ENCODE results near the gene SCUBE2.
"Not testable (repeated sequence)": the region's sequence is repeated elsewhere in the genome, so short reads cannot be mapped to it uniquely, and the experiment has no call there.

The SCUBE2 gene

GRCh38 chr11:9040410-9040809 lies 51.0 kb downstream of the SCUBE2 start:
- no peak for DNase-seq (ENCODE audit: low read depth)

GRCh38 chr11:9039863-9040262 lies 51.5 kb downstream of the SCUBE2 start:
- no peak for DNase-seq (ENCODE audit: low read depth)

GRCh38 chr11:9039198-9039597 lies 52.2 kb downstream of the SCUBE2 start:
- DNase-seq (ENCODE audit: low read depth): no peak

DNA sequence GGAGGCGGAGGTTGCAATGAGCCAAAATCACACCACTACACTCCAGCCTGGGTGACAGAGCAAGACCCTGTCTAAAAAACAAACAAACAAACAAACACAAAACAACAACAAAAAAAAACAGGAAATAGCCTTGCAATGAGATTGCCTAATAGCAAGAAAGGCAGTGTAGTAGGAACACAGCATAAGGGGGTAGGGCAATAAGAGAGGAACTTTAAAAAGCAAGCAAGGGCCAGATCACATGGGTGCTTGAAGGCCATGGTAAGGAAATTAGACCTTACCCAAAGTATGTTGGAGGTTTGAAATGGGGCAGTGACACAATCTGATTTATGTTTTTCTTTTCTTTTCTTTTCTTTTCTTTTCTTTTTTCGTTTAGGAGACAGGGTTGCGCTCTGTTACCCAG lies 52.9 kb downstream of the SCUBE2 start:
- DNase-seq (ENCODE audit: low read depth): no peak

GRCh38 chr11:9037963-9038362 lies 53.4 kb downstream of the SCUBE2 start:
- no peak for DNase-seq (ENCODE audit: low read depth)

- DNase-seq (ENCODE audit: low read depth): no peak
Measured at GRCh38 chr11:9037046-9037780, 54.2 kb downstream of the SCUBE2 start.

DNA sequence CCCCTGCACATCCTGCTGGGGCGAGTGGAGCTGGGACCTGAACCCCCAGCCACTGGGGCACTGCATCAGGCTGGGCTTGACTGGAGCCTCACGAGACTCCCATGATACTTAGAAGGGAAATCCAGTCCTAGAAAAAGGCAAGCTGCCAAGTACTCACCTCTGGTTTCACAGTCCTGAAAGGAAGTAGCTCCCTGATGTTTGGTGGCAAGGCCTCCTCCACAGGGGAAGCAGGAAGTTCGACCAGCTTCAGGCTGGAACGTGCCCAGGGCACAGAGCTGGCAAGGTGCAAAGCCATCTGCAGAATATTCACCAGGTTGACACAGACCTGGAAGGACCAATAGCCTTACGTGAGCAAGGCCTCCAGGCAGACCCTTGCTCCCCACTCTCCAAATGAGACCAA lies 60.8 kb downstream of the SCUBE2 start:
- no peak for DNase-seq (ENCODE audit: low read depth)

GRCh38 chr11:9029422-9029821 lies 62.0 kb downstream of the SCUBE2 start:
- no peak for DNase-seq (ENCODE audit: low read depth)

DNA sequence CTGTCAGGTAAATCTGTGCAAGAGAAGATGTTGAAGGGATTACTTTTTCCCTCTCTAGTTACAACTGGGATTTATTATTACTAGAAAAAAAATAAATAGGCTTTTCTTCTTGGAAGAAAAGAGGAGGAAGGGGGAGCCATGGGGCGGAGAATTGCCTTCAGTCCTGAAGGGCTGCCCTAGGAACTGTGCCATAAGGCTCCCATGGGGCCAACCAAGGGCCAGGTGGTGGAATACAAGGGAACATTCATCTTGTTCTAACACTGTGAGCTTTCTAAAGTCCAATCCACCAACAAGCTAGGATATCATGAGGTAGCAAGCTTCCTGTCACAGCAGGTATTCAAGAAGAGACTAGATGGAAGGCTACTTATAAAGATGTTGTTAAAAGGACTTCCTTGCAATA lies 62.8 kb downstream of the SCUBE2 start:
- no peak for DNase-seq (ENCODE audit: low read depth)

DNA sequence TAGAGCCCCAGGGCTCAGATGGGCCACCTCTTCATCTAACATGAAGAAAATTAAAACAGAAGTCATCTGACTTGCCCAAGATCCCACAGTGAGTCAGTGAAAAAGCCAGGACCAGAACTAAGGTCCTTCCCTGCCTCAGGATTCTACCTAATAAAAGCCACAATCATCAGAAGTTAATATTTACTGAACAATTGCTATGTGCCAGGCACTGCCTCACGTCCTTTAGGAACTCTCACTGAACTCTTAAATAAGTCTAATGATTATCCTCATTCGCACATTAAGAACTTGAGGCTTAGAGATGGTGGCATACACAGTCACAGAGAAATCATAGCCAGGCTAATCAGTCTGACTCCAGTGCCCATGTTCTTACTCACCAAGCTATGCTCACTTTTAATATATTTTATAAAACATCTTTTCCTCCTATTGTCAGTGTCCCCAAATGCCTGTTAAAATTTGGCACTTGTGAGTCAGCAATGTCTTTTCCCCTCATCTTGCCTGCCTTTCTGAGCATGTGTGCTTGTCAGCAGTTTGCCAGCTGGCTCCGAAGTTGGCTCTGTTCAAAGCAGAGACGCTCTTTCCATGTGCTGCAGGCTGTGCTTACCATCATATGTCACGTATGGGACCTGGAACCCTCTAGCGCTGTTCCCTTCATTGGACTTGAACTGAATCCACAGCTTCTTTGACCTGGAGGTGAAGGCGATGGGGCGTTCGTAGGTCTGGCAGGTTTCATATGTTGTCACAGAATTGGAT lies 66.1 kb downstream of the SCUBE2 start:
- no peak for DNase-seq (ENCODE audit: low read depth)

DNA sequence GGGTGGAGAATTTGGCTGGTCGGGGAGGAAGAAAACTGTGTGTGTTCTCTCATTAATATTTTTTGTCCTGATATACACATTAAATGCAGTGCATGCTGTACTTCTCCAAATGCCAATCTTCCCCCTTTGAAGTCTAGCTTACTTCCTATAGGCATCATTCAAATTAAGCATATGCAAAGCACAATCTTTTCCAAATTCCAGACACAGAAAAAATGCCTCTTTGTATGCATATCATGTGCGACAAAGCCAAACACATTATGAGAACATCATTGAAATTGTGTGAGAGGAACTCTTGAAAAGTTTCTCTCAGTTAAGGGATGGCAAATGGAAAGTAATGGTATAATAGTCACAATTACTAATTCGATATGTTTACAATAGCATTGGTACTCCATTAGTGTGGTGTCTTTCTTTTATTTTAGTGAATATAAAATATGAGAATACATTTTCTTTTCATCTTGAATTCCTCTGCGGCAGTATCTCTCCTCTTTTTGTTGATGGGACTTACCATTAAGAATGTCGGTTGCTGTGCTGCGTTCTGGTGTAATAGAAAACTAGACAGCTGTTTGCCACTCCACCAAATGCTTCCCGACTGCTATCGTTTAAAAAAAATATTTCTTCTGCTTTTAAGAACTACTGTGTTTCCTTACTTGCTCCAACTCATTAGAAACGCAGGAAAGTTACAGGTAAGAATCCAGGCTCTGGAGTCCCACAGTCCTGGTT lies 68.3 kb downstream of the SCUBE2 start:
- DNase-seq (ENCODE audit: low read depth): no peak

- no peak for DNase-seq (ENCODE audit: low read depth)
Measured at GRCh38 chr11:9020916-9021315, 70.5 kb downstream of the SCUBE2 start.

- DNase-seq (ENCODE audit: low read depth): no peak
Measured at GRCh38 chr11:9019861-9020260, 71.5 kb downstream of the SCUBE2 start.

DNA sequence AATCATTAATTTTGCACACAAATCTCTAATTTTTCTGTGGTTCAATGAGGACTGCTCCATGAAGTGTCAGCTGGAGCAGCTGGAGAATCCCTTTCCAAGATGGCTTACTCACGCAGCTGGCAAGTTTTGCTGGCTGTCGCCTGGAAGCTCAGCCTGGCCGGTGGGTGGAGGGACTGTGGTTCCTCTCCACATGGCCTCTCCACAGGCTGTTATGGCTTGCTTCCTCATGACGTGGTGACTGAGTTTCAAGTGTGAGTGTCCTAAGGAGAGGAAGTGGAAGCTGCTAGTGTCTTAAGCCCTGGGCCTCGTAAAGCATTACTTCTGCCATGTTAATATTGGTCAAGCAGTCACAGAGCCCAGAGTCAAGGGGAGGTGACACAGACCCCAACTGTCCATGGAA lies 73.6 kb downstream of the SCUBE2 start:
- DNase-seq (ENCODE audit: low read depth): no peak

DNA sequence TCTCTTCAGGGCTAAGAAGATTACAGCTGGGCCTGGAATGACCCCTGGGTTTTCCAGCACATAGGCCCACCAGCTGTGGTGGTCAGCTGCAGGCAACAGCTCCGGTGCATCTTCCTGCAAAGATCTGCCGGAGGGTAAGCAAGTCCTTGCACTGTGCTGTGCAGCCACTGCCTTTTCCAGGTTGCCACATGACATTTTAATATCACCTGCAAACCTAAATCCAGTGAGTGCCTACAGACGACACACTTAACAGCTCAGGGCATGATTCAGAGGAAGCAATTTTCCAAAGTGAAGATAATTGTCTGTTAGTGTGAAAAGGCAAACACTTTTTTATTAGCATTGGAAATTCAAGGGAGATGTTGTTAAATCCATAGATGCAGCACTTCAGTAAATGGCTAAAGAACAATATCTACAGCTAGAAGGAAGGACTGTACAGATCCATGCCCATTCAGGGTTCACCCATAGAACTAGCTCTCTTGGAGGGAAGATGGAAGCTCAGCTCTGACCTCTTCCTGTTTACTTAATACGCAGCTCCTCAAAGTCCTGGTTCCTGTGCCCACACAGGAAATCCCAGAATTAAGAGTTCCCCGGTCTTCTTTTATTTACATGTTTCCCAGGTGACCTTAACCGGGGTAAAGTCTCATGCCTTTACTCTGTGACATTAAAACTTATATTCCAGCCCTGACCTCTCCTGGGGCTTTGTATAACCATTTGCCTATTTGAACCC lies 74.3 kb downstream of the SCUBE2 start:
- DNase-seq (ENCODE audit: low read depth): no peak

DNA sequence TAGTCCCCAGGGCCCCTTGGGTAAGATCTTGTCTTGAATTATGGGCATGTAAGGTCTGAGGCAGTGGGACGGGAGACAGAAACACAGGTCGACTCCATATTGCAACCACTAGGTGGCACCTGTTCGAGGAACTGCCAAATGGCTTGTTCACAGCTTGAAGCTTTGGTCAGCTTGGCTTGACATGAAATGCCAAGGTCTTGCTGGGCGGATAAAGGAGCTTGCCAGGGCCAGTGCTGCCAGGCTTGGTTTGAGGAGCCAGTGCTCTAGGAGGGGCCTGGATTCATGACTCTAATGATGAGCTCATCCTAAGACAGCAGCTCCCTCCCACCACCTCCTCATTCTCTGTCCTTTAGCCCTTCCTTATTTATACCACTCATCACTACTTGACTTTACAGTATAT lies 75.7 kb downstream of the SCUBE2 start:
- DNase-seq (ENCODE audit: low read depth): no peak

GRCh38 chr11:9014826-9015225 lies 76.6 kb downstream of the SCUBE2 start:
- DNase-seq (ENCODE audit: low read depth): no peak

DNA sequence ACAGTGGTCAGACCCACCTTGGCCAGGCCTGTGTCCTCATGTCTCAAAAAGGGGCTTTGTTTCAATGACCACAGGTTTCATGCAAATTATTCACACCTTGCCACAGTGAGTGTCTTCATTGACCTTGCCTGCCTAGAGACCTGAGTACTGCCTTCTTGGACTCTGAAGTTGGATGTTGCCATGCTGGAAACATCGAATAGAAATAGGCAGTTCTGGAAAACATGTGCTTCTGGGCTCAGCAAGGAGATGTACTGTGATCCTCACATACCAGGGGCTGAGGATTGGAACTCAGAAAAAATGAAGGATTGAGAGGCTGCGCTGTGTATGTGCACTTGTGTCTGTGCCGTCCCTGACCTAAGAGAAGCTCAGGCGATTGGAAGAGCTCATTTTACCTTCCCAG lies 78.0 kb downstream of the SCUBE2 start:
- no peak for DNase-seq (ENCODE audit: low read depth)

DNA sequence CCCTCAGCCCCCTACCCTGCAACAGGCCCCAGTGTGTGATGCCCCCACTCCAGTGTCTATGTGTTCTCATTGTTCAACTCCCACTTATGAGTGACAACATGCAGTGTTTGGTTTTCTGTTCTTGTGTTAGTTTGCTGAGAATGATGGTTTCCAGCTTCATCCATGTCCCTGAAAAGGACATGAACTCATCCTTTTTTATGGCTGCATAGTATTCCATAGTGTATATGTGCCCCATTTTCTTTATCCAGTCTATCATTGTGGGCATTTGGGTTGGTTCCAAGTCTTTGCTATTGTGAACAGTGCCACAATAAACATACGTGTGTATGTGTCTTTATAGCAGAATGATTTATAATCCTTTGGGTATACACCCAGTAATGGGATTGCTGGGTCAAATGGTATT lies 81.9 kb downstream of the SCUBE2 start:
- not testable (repeated sequence) for DNase-seq (ENCODE audit: low read depth)

GRCh38 chr11:9008661-9009060 lies 82.7 kb downstream of the SCUBE2 start:
- DNase-seq (ENCODE audit: low read depth): no peak

GRCh38 chr11:9008011-9008550 lies 83.3 kb downstream of the SCUBE2 start:
- no peak for DNase-seq (ENCODE audit: low read depth)

GRCh38 chr11:9005087-9005486 lies 86.3 kb downstream of the SCUBE2 start:
- DNase-seq (ENCODE audit: low read depth): no peak
